ENCODE data around the gene EWSR1.

- TF ChIP-seq CTCF (IDR thresholded peaks at IDR 0.05; ENCODE audit: low read depth, low read length, poor library complexity, severe bottlenecking) (no peak), EZH2phosphoT487 (IDR thresholded peaks at IDR 0.05; ENCODE audit: borderline replicate concordance, low read length) (no peak)
Measured at GRCh38 chr22:29346659-29347058, 78.6 kb downstream of the EWSR1 start.
